Measurements from ENCODE around the gene MKNK1.

DNA sequence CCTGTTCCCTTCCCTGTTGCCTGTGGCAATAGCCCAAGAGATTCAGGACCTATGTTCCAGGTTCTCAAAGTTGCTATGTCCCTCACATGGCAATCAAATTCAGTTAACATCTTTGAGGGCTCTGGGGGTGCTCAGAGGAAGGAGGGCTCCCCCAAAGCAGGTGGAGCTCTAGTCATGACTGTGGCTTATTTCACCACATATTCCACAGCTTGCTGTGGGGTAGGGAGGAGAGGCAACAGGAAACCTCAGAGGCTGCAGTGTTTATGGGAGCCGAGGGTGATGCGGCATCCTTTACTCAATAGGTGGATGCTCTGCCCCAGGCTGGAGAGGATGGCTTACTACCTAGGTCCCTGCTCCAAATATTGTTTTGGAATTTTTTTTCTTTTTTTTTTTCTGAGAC is 1.2 kb upstream of the MKNK1 start:
- TF ChIP-seq, protein P1, sequence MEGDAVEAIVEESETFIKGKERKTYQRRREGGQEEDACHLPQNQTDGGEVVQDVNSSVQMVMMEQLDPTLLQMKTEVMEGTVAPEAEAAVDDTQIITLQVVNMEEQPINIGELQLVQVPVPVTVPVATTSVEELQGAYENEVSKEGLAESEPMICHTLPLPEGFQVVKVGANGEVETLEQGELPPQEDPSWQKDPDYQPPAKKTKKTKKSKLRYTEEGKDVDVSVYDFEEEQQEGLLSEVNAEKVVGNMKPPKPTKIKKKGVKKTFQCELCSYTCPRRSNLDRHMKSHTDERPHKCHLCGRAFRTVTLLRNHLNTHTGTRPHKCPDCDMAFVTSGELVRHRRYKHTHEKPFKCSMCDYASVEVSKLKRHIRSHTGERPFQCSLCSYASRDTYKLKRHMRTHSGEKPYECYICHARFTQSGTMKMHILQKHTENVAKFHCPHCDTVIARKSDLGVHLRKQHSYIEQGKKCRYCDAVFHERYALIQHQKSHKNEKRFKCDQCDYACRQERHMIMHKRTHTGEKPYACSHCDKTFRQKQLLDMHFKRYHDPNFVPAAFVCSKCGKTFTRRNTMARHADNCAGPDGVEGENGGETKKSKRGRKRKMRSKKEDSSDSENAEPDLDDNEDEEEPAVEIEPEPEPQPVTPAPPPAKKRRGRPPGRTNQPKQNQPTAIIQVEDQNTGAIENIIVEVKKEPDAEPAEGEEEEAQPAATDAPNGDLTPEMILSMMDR (conservative IDR thresholded peaks at IDR 0.05; ENCODE audit: low read depth, low read length), result no peak
- TF ChIP-seq POLR2A (IDR thresholded peaks at IDR 0.05; ENCODE audit: low read depth, low read length), result no peak
- TF ChIP-seq SMC3 (IDR thresholded peaks at IDR 0.05; ENCODE audit: low read depth, low read length), result no peak
- TF ChIP-seq, protein P2, sequence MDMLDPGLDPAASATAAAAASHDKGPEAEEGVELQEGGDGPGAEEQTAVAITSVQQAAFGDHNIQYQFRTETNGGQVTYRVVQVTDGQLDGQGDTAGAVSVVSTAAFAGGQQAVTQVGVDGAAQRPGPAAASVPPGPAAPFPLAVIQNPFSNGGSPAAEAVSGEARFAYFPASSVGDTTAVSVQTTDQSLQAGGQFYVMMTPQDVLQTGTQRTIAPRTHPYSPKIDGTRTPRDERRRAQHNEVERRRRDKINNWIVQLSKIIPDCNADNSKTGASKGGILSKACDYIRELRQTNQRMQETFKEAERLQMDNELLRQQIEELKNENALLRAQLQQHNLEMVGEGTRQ (IDR thresholded peaks at IDR 0.05; ENCODE audit: low read depth, low read length), result no peak
- TF ChIP-seq CEBPB (IDR thresholded peaks at IDR 0.05; ENCODE audit: low read depth, low read length), result no peak
- TF ChIP-seq RAD21 (IDR thresholded peaks at IDR 0.05; ENCODE audit: low read length), result no peak
- no peak for TF ChIP-seq BHLHE40 (IDR thresholded peaks at IDR 0.05; ENCODE audit: low read depth, low read length)
- no peak for TF ChIP-seq MAZ (IDR thresholded peaks at IDR 0.05; ENCODE audit: borderline replicate concordance, low read depth, low read length)

Data from IMR-90 (cell line).